Mucosa of rectum (tissue), 2 donors: ENCODE results near the gene BIRC3.
"Not testable (repeated sequence)": the region's sequence is repeated elsewhere in the genome, so short reads cannot be mapped to it uniquely, and the experiment has no call there.

Experiments
- H3K27ac ChIP-seq, 2 donors: one replicate each; pipeline ENCODE4 v1.7.0; 2013; ENCODE audit warnings: inconsistent platforms in 2 of 2, low read depth in 2 of 2, low read length in 2 of 2
- H3K27me3 ChIP-seq, 2 donors: one replicate each; pipeline ENCODE4 v1.7.0; 2013; ENCODE audit warnings: low read length in 2 of 2; ENCODE audit not compliant: control insufficient read depth in 2 of 2, insufficient read depth in 2 of 2
- H3K36me3 ChIP-seq, 2 donors: one replicate each; pipeline ENCODE4 v1.7.0; 2013; ENCODE audit warnings: low read length in 2 of 2; ENCODE audit not compliant: control insufficient read depth in 2 of 2, insufficient read depth in 2 of 2
- H3K4me1 ChIP-seq, 2 donors: one replicate each; pipeline ENCODE4 v1.7.0; 2013; ENCODE audit warnings: low read length in 2 of 2, mild to moderate bottlenecking in 1 of 2; ENCODE audit not compliant: control insufficient read depth in 2 of 2, insufficient read depth in 2 of 2
- H3K4me3 ChIP-seq, 2 donors: one replicate each; pipeline ENCODE4 v1.7.0; 2013; ENCODE audit warnings: low read length in 2 of 2
- H3K9ac ChIP-seq, 2 donors: one replicate each; pipeline ENCODE4 v1.7.0; 2013; ENCODE audit warnings: low read length in 2 of 2, low read depth in 1 of 2, mild to moderate bottlenecking in 1 of 2
- H3K9me3 ChIP-seq, 2 donors: one replicate each; pipeline ENCODE4 v1.7.0; 2013; ENCODE audit warnings: low read length in 2 of 2; ENCODE audit not compliant: control insufficient read depth in 2 of 2
- donor health status: healthy.
- donor health status: Normal muscosa, but diverticular disease.

Gene BIRC3

DNA sequence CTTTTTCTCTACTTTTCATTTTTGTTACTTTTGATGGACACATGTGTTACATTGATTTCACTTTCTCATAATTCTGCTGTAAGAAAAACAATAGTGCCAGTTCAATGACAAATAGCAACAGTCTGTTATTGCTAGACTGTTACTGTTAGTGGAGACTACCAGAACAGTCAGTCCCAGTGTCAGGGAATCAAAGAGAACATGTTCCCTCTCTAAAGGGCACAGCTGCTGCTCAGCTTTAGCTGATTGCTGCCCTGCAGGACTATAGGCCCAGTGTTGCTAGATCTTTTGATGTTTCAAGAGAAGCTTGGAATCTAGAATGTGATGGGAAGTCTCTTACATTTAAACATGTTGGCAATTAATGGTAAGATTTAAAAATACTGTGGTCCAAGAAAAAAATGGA lies 3.4 kb downstream of the BIRC3 start:
- Histone ChIP-seq H3K4me3 (peak overlapping the region in 1 of 2 donors; percentile 16), H3K36me3 (peaks cover 0 to 6% of the 10 kb centered on the region in 2 donors), H3K4me1 (peaks cover 5 to 12% of the 10 kb centered on the region in 2 donors), H3K9ac (no peak overlapping the region), H3K27me3 (no peaks in the 10 kb centered on the region), H3K27ac (peak overlapping the region; percentile 34 to 39), H3K9me3 (no peaks in the 10 kb centered on the region)

DNA sequence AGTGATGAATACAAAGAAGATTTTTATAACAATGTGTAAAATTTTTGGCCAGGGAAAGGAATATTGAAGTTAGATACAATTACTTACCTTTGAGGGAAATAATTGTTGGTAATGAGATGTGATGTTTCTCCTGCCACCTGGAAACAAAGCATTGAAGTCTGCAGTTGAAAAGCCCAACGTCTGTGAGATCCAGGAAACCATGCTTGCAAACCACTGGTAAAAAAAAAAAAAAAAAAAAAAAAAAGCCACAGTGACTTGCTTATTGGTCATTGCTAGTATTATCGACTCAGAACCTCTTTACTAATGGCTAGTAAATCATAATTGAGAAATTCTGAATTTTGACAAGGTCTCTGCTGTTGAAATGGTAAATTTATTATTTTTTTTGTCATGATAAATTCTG lies 5.3 kb downstream of the BIRC3 start:
- Histone ChIP-seq H3K27ac (no peak overlapping the region), H3K27me3 (no peaks in the 10 kb centered on the region), H3K4me3 (no peak overlapping the region), H3K4me1 (peaks cover 0 to 3% of the 10 kb centered on the region in 2 donors), H3K9ac (no peak overlapping the region), H3K36me3 (peaks cover 10 to 13% of the 10 kb centered on the region in 2 donors), H3K9me3 (no peaks in the 10 kb centered on the region)

DNA sequence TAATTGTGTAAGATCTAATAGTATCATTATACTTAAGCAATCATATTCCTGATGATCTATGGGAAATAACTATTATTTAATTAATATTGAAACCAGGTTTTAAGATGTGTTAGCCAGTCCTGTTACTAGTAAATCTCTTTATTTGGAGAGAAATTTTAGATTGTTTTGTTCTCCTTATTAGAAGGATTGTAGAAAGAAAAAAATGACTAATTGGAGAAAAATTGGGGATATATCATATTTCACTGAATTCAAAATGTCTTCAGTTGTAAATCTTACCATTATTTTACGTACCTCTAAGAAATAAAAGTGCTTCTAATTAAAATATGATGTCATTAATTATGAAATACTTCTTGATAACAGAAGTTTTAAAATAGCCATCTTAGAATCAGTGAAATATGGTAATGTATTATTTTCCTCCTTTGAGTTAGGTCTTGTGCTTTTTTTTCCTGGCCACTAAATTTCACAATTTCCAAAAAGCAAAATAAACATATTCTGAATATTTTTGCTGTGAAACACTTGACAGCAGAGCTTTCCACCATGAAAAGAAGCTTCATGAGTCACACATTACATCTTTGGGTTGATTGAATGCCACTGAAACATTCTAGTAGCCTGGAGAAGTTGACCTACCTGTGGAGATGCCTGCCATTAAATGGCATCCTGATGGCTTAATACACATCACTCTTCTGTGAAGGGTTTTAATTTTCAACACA lies 6.4 kb downstream of the BIRC3 start:
- H3K27ac ChIP-seq: no peak overlapping the region

DNA sequence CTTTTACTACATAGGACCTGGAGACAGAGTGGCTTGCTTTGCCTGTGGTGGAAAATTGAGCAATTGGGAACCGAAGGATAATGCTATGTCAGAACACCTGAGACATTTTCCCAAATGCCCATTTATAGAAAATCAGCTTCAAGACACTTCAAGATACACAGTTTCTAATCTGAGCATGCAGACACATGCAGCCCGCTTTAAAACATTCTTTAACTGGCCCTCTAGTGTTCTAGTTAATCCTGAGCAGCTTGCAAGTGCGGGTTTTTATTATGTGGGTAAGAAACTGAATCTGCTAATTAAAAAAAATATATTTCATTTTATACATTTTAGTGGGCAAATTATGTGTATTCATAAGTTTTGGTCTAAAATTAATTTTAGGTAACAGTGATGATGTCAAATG lies 7.8 kb downstream of the BIRC3 start:
- Histone ChIP-seq H3K4me3 (no peak overlapping the region), H3K27me3 (no peaks in the 10 kb centered on the region), H3K9me3 (no peaks in the 10 kb centered on the region), H3K36me3 (peaks cover 19 to 23% of the 10 kb centered on the region in 2 donors), H3K4me1 (no peaks in the 10 kb centered on the region), H3K27ac (no peak overlapping the region), H3K9ac (no peak overlapping the region)

More for the DNA sequence above, 6.4 kb downstream of the BIRC3 start:
- Histone ChIP-seq H3K9me3 (no peaks in the 10 kb centered on the region), H3K9ac (no peak overlapping the region), H3K36me3 (peaks cover 16% of the 10 kb centered on the region in 2 donors), H3K4me3 (no peak overlapping the region), H3K27me3 (no peaks in the 10 kb centered on the region), H3K4me1 (no peaks in the 10 kb centered on the region)

- H3K36me3 ChIP-seq: peaks cover 33 to 48% of the 10 kb centered on the region in 2 donors
- H3K4me3 ChIP-seq: no peak overlapping the region
- H3K4me1 ChIP-seq: no peaks in the 10 kb centered on the region
- H3K27ac ChIP-seq: no peak overlapping the region
- H3K9ac ChIP-seq: no peak overlapping the region
- H3K27me3 ChIP-seq: no peaks in the 10 kb centered on the region
- H3K9me3 ChIP-seq: no peaks in the 10 kb centered on the region
Observed at GRCh38 chr11:102328748-102329147, 11.5 kb downstream of the BIRC3 start.

- Histone ChIP-seq H3K4me1 (no peaks in the 10 kb centered on the region), H3K27ac (no peak overlapping the region), H3K4me3 (no peak overlapping the region), H3K36me3 (peaks cover 27 to 48% of the 10 kb centered on the region in 2 donors), H3K9me3 (no peaks in the 10 kb centered on the region), H3K9ac (no peak overlapping the region), H3K27me3 (no peaks in the 10 kb centered on the region)
Observed at GRCh38 chr11:102330231-102330630, 12.9 kb downstream of the BIRC3 start.

- no peak overlapping the region for H3K4me3 ChIP-seq
- peaks cover 32 to 47% of the 10 kb centered on the region in 2 donors for H3K36me3 ChIP-seq
- no peak overlapping the region for H3K9ac ChIP-seq
- H3K4me1 ChIP-seq: no peaks in the 10 kb centered on the region
- no peaks in the 10 kb centered on the region for H3K27me3 ChIP-seq
- no peak overlapping the region for H3K27ac ChIP-seq
- no peaks in the 10 kb centered on the region for H3K9me3 ChIP-seq
Observed at GRCh38 chr11:102331341-102331740, 14.1 kb downstream of the BIRC3 start.

DNA sequence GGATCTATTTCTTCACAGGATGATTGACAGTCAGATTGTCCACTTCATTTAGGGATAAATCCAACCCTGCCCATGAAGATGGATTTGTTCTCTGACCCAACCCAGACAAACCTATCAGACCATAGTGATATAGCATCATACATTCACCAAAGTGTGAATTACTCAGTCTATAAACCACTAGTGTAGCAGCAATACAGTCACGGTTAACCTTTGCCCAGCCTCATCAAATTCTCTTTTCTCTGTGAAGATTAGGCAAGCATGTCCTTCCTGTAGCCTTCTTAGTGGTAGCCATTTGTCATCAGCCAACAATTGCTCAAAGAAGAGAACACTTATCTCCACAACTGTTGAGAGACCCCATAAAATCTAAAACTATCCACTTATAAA lies 15.3 kb downstream of the BIRC3 start:
- Histone ChIP-seq H3K9ac (no peak overlapping the region), H3K36me3 (peaks cover 27 to 52% of the 10 kb centered on the region in 2 donors), H3K4me1 (no peaks in the 10 kb centered on the region), H3K4me3 (no peak overlapping the region), H3K27ac (no peak overlapping the region), H3K27me3 (no peaks in the 10 kb centered on the region), H3K9me3 (no peaks in the 10 kb centered on the region)

GRCh38 chr11:102338479-102339010 lies 21.3 kb downstream of the BIRC3 start:
- H3K27me3 ChIP-seq: no peaks in the 10 kb centered on the region
- peaks cover 11 to 17% of the 10 kb centered on the region in 2 donors for H3K36me3 ChIP-seq
- no peak overlapping the region for H3K4me3 ChIP-seq
- no peak overlapping the region for H3K27ac ChIP-seq
- no peak overlapping the region for H3K9ac ChIP-seq
- H3K4me1 ChIP-seq: peaks cover 0 to 6% of the 10 kb centered on the region in 2 donors
- H3K9me3 ChIP-seq: no peaks in the 10 kb centered on the region

GRCh38 chr11:102341311-102341710 lies 24.0 kb downstream of the BIRC3 start:
- H3K27ac ChIP-seq, H3K9ac ChIP-seq, H3K9me3 ChIP-seq, H3K27me3 ChIP-seq, H3K4me3 ChIP-seq: not testable (repeated sequence)
- peaks cover 5 to 16% of the 10 kb centered on the region in 2 donors for H3K36me3 ChIP-seq
- H3K4me1 ChIP-seq: peaks cover 0 to 12% of the 10 kb centered on the region in 2 donors
